Measurements from ENCODE around the gene RCAN2.

DNA sequence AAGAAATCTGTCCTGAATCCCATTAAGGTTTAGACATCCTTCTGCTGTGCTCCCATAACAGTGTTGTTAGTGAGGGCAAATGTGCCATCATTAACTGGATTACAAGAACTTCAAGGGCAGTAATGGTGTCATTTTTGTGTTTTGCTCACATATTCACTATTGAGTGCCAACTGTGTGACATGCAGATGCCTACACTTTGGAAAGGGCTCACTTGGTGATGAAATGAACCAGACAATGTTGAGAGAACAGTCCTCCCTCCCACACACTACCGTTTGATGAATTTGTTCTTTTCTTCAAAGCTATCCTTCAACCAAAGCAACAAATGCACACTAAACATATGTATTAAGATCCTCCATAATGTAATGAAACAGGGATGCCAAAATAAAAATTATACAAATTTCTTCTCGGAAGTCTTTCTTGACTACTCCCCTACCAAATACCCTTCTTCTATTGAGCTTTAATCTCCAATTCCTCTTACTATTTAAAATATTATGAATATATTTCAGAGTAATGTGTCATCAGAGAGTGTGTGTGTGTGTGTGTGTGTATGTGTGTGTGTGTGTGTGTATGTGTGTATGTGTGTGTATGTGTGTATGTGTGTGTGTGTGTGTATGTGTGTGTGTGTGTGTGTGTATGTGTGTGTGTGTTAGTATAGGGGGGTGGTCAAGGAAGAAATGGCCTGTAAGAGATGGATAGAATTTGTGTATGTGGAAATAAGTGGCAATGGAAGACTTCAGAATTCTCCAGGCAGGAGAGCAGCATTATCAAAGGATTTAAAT, 228.1 kb downstream of the RCAN2 start:
- no peak for TF ChIP-seq POLR2AphosphoS5 (IDR thresholded peaks at IDR 0.05; ENCODE audit: low read depth, low read length)
- TF ChIP-seq POLR2A (IDR thresholded peaks at IDR 0.05; ENCODE audit: low read depth, low read length), result no peak

Measured in GM12892 (cell line).